HepG2 (cell line): ENCODE data around the gene MCC. TPM values are rescaled to one million over a fixed set of nuclear protein-coding genes. Genes with fewer than 3 reads are reported as not detected.

ENCODE experiments used
- ATAC-seq: fragments of 200-7000 bp; cut with Tn5 transposase; 3 replicates; pipeline ENCODE4 v1.9.1; 2020; ENCODE audit warnings: mild to moderate bottlenecking, moderate library complexity
- BruUV-seq: library from RNA; stranded (reverse); fragments of 400-500 nt; replicated peaks from 2 replicates; lab custom pipeline; 2021; lab: Mats Ljungman, UMichigan
- CTCF ChIA-PET: fragments of 300-600 bp; formaldehyde crosslinking; extraction: SDS; loops from one replicate; lab custom pipeline; 2021; ENCODE audit warnings: low total read pairs, inconsistent platforms, low intra/inter-chr PET ratio; lab: Yijun Ruan, JAX
- POLR2A ChIA-PET: fragments of 350-600 bp; sonication (Branson Sonifier 250); formaldehyde crosslinking; loops from one replicate; lab custom pipeline; 2020; ENCODE audit warnings: antibody characterized with exemption, inconsistent platforms; lab: Yijun Ruan, JAX
- DNase-seq: peaks from one replicate; pipeline ENCODE4 v3.0.0-alpha.2; 2015; ENCODE audit warnings: low spot score
- FAIRE-seq: peaks from 3 replicates; lab custom pipeline; 2011; peaks lifted over from hg19 to GRCh38; lab: Jason Lieb, UNC
- H2AFZ ChIP-seq: one replicate; pipeline ENCODE4 v1.6.1; 2011; ENCODE audit warnings: low read length, inconsistent platforms
- H3K27ac ChIP-seq: fragments of 300-600 bp; 3 replicates; pipeline ENCODE4 v1.8.0; 2011; ENCODE audit warnings: mixed run types, mild to moderate bottlenecking, mixed read lengths, low read length, inconsistent platforms; ENCODE audit not compliant: insufficient read depth; ENCODE audit errors: extremely low read length
- H3K27me3 ChIP-seq, 2 experiments: fragments of 200-600 bp in 1 of 2; 2 replicates in 1 of 2; 3 replicates in 1 of 2; pipeline versions ENCODE4 v1.6.0 to v1.8.0; 2011; ENCODE audit warnings: low read length in 2 of 2, mild to moderate bottlenecking in 2 of 2, moderate library complexity in 2 of 2, inconsistent platforms in 1 of 2; ENCODE audit not compliant: insufficient read depth in 2 of 2, control insufficient read depth in 1 of 2
- H3K36me3 ChIP-seq, 2 experiments: fragments of 200-600 bp in 1 of 2; replicated peaks in 1 of 2; 2 replicates in 1 of 2; 3 replicates in 1 of 2; pipeline versions ENCODE4 v1.5.1 to v1.8.0; 2011; ENCODE audit warnings: low read length in 2 of 2, inconsistent platforms in 1 of 2; ENCODE audit not compliant: insufficient read depth in 2 of 2, control insufficient read depth in 1 of 2
- H3K4me1 ChIP-seq: 2 replicates; pipeline ENCODE4 v1.5.1; 2012; ENCODE audit warnings: low read length, inconsistent platforms; ENCODE audit not compliant: insufficient read depth
- H3K4me2 ChIP-seq: 2 replicates; pipeline ENCODE4 v1.6.0; 2011; ENCODE audit warnings: low read depth, low read length, inconsistent platforms
- H3K4me3 ChIP-seq, 3 experiments: fragments of 200-600 bp in 1 of 3; sonication (generic), shearing (Covaris generic) in 1 of 3; replicated peaks in 1 of 3; 2 replicates each; pipeline ENCODE4 v1.5.1; 2011 to 2016; ENCODE audit warnings: low read length in 3 of 3, inconsistent platforms in 2 of 3, low read depth in 2 of 3, mild to moderate bottlenecking in 2 of 3, control low read depth in 1 of 3, mixed read lengths in 1 of 3; ENCODE audit not compliant: insufficient read depth in 1 of 3
- H3K79me2 ChIP-seq: one replicate; pipeline ENCODE4 v1.6.1; 2011; ENCODE audit warnings: low read length, inconsistent platforms; ENCODE audit not compliant: insufficient read depth
- H3K9ac ChIP-seq: 2 replicates; pipeline ENCODE4 v1.6.0; 2011; ENCODE audit warnings: mild to moderate bottlenecking, low read depth, low read length, inconsistent platforms; ENCODE audit not compliant: insufficient read depth
- H3K9me3 ChIP-seq: 2 replicates; pipeline ENCODE4 v1.5.1; 2012; ENCODE audit warnings: mild to moderate bottlenecking, low read length
- H4K20me1 ChIP-seq: 2 replicates; pipeline ENCODE4 v1.6.0; 2011; ENCODE audit warnings: inconsistent platforms, mild to moderate bottlenecking, low read length, moderate library complexity; ENCODE audit not compliant: insufficient read depth
- ATF7 ChIP-seq, 2 experiments: fragments of 450-650 bp in 1 of 2; sonication (generic) in 1 of 2; formaldehyde crosslinking in 1 of 2; IDR thresholded peaks; 2 replicates each; pipeline versions ENCODE4 v1.4.0 to v1.6.1; 2016 to 2020; ENCODE audit warnings: antibody characterized with exemption in 1 of 2, mild to moderate bottlenecking in 1 of 2, missing genetic modification reagents in 1 of 2
- PHF8 ChIP-seq: sonication (generic); formaldehyde crosslinking; IDR thresholded peaks from 2 replicates; pipeline ENCODE4 v1.5.0; 2020; ENCODE audit warnings: missing genetic modification reagents
- WGBS: methylation state at CpG from one replicate; pipeline ENCODE4 v1.1.6; 2017; ENCODE audit warnings: low lambda C conversion rate; 5-methylcytosine and 5-hydroxymethylcytosine counted together
- in situ Hi-C: cut with HindIII; loops from 2 replicates; pipeline ENCODE4 v1.10.0; 2017; ENCODE audit warnings: low pct_unique_long_range_greater_than_20kb; ENCODE audit not compliant: extremely low pct_ligation_motif_present
- intact Hi-C: fragments of 100-400 bp; cut with micrococcal nuclease; formaldehyde crosslinking; loops from one replicate; pipeline ENCODE4 v1.10.0; 2022; ENCODE audit not compliant: unreplicated experiment
- polyA plus RNA-seq, 8 experiments: library from polyadenylated mRNA; depleted of rRNA in 3 of 8; stranded (reverse) in 7 of 8; unstranded in 1 of 8; fragments of >200 nt; fragmentation: Illumina TruSeq in 4 of 8; extraction: Trizol in 4 of 8; gene quantifications; 2 replicates each; pipeline versions ENCODE4 v1.2.1 to v1.2.3, GENCODE V29; 2011 to 2016; ENCODE audit warnings: low read depth in 4 of 8, missing spikeins in 1 of 8, mixed read lengths in 1 of 8; ENCODE audit not compliant: insufficient read depth in 1 of 8
- total RNA-seq, 5 experiments: library from RNA; depleted of rRNA; stranded (reverse); fragments of >200 nt; fragmentation: Illumina TruSeq; extraction: Trizol; gene quantifications; 2 replicates each; pipeline ENCODE4 v1.2.3, GENCODE V29; 2016; ENCODE audit warnings: low read depth in 1 of 5

MCC gene
- total and polyA plus RNA-seq, 2 of the 13 experiments (the other 11 are each of a cell fraction or from before 2014, with no cell fraction given): 0.55 to 2.4 TPM

DNA sequence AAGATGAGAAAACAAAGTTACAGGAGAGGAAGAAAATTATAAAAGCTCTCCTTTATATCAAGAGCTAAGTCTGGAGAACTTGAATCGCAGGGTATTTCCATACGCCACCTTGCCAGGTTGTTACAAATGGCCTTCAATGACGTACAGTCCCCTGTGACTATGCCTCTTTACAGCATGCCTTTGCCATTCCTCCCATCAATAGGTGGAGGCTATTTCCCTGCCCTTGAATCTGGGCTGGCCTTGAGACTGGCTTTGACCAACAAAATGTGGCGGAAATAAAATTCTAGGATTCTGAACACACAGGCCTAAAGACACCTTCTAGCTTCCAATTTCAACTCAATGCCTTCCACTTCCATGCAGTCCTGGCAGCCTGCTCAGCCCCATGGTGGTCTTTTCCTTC, 99.1 kb downstream of the MCC start:
- H3K36me3 ChIP-seq: no peaks in the 10 kb centered on the region
- H3K4me1 ChIP-seq: no peaks in the 10 kb centered on the region
- H3K4me2 ChIP-seq: no peak overlapping the region
- intact Hi-C loops (no loop called here), in situ Hi-C loops (no loop called here)
- no peaks in the 10 kb centered on the region for H3K9me3 ChIP-seq
- no peak overlapping the region for H3K4me3 ChIP-seq
- H3K79me2 ChIP-seq: no peaks in the 10 kb centered on the region
- TF ChIP-seq ATF7 (IDR thresholded peaks at IDR 0.05): no peak
- TF ChIP-seq ATF7 (CRISPR knock-in tag; IDR thresholded peaks at IDR 0.05): no peak
- ChIA-PET CTCF (no interaction called here), POLR2A (no interaction called here)
- no peak overlapping the region for H3K27ac ChIP-seq
- FAIRE-seq (no peak), ATAC-seq (no peak), DNase-seq (no peak)
- H2AFZ ChIP-seq: no peak overlapping the region
- no peaks in the 10 kb centered on the region for H4K20me1 ChIP-seq
- WGBS: 21% methylated on average over 3 of the region's 4 CpGs
- no peak overlapping the region for H3K9ac ChIP-seq
- H3K27me3 ChIP-seq: peaks cover 0 to 6% of the 10 kb centered on the region in 2 experiments; a peak in 1 of 5 replicates
- no TSS peak for BruUV-seq

DNA sequence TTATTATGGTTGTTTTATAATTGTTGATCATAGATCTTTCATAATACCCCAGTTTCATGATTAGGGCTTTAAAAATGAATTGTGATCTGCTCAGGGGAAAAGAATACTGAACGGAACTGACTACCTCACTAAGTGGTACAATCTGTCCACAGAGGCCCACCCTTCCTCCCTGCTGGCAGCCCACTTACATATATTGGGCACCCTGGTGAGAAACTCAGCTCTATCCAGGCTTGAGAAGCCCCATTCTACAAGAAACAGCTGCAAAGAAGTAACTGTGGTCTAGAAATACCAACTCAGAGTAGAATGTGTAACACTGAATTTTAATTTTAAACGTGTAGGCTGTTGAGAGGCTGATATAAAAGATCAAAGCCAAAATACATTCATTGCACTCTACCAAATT, 100.4 kb downstream of the MCC start:
- no peak for DNase-seq
- no peaks in the 10 kb centered on the region for H3K9me3 ChIP-seq
- POLR2A ChIA-PET: no interaction called here
- ATAC-seq: no peak
- no TSS peak for BruUV-seq
- H3K36me3 ChIP-seq: no peaks in the 10 kb centered on the region
- TF ChIP-seq PHF8 (CRISPR knock-in tag): no peak
- WGBS: 0% methylated on average over 2 of the region's 2 CpGs
- H3K27me3 ChIP-seq: peaks cover 0 to 6% of the 10 kb centered on the region in 2 experiments; a peak in 1 of 5 replicates
- in situ Hi-C loops: no loop called here
- no peak overlapping the region for H3K27ac ChIP-seq
- no peaks in the 10 kb centered on the region for H4K20me1 ChIP-seq
- H3K9ac ChIP-seq: no peak overlapping the region
- H2AFZ ChIP-seq: no peak overlapping the region
- no peak overlapping the region for H3K4me3 ChIP-seq
- intact Hi-C loops: no loop called here
- H3K79me2 ChIP-seq: no peaks in the 10 kb centered on the region
- H3K4me1 ChIP-seq: no peaks in the 10 kb centered on the region
- CTCF ChIA-PET: no interaction called here
- H3K4me2 ChIP-seq: no peak overlapping the region
- no peak for FAIRE-seq
